ENCODE measurements around the gene MSANTD2. TPM values are rescaled to one million over a fixed set of nuclear protein-coding genes. Genes with fewer than 3 reads are reported as not detected.

The MSANTD2 gene
- polyA plus RNA-seq, 12 donors: 11.1 to 32.5 (median 16.0) TPM; not detected in 1

DNA sequence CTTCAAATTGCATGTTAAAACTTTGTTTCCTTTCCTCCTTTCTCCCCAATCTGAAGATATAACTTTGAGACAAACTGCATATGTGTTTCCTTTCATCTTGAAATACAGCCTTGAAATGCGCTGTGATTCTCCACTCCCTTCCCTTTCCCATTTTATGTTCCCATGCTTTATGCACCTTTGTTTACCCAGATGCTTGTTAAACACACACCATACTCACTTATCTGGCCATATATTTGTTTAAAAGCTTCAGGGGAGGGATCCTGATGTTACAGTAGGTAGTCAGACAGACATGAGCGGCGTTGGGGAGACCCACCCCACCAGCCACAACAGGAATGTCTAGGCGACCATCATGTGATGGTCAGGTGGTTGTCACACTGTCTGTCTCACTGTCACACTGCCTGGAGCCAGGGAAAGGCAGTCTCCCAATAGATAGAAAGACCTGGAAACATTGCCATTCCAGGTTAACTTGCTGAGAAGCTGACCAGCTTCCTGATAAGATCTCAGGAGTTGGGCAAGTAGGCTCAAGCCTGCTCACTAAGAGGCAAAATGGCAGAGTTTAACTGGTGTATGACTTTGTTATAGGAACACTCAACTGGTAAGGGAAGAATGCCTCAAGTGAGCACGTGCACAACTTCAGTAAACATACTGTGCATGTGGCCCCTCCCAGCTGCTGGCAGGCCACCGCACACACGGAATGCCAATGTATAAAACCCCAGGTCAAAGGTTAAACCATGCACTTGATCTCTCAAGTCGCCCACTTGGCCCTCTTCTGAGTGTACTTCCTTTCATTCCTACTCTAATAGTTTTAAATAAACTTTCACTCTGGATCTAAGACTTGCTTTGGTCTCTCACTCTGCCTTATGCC is 23.5 kb upstream of the MSANTD2 start:
- no peak for DNase-seq

DNA sequence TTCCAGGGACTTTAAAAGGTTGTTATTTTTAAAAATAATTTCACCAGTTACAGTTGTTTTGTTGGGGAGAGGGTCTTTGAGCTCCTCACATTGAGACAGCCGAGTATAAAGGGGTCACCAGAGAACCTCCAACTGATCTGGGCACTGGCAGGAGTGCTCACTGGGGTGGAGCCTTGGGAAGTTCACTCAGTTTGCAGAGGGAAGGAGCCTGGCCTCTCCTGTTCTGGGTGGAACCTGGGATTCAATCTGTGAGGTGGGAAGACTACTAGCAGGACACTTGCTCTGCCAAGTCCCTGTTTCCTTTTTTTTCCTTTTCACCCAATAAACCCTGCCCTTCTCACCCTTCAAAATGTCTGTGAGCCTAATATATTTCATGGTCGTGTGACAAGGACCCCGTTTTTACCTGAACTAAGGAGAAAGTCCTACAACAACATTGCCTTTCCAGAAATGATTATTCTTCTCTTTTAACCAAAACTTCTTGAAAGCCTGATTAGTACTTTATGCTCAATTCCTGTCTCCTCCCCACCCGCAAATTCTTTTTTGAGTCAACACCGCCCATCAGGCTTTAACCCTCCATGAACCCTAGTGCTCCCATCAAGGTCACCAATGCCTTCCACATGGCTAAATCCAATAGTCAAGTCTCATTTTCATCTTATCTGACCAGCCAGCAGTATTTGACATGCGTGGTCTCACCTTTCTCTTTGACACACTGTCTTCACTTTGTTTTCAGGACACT is 22.0 kb upstream of the MSANTD2 start:
- DNase-seq: no peak

DNA sequence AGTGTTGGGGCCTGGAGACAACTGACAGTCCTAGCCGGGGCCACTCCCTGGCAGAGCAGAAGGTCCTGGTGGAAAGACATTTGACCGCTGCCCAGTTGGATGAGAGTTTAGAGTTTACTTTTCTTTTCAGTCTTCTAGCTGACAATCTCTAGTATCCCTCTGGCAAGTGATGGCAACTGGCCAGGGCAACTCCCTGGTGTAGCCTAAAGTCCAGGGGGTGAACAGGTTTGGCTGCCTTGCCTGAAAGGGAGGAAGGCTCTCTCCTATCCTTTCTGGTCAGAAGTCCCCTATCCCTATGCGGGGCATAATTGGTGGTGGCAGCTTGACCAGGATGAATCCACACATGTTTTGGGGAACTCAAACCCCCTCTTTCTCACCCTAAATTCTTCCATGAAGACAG is 16.8 kb upstream of the MSANTD2 start:
- DNase-seq: no peak

DNA sequence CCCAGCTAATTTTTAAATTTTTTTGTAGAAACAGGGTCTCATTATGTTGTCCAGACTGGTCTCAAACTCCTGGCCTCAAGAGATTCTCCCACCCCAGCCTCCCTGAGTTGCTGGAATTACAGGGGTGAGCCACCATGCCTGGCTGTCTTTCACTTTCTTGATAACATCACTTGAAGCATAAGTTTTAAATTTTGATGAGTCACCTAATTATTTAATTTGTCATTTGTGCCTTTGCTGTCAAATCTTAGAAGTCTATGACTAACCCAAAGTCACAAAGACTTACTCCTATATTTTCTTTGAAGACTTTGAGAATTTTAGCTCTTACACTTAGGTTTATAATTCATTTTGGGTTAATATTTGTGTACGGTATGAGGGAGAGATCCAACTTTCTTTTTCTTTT is 14.5 kb upstream of the MSANTD2 start:
- DNase-seq: no peak

DNA sequence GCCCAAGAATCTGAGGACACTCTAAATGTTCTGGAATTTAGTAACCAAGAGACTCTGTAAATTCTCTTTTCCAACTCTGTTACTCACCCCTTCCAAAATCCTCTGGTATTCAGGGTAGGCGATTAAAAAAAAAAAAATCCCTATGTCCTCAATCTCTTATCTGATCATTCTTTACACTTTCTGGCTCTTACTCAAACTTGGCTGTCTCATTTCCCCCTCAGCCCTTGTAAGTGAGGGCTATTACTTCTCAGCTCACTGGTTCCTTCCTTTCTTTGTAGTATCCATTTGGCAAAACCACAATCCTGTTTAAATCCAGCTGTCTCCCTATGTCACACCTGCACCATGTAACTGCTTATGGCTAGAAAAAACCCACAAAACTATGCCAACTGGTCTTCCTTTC is 12.7 kb upstream of the MSANTD2 start:
- no peak for DNase-seq

DNA sequence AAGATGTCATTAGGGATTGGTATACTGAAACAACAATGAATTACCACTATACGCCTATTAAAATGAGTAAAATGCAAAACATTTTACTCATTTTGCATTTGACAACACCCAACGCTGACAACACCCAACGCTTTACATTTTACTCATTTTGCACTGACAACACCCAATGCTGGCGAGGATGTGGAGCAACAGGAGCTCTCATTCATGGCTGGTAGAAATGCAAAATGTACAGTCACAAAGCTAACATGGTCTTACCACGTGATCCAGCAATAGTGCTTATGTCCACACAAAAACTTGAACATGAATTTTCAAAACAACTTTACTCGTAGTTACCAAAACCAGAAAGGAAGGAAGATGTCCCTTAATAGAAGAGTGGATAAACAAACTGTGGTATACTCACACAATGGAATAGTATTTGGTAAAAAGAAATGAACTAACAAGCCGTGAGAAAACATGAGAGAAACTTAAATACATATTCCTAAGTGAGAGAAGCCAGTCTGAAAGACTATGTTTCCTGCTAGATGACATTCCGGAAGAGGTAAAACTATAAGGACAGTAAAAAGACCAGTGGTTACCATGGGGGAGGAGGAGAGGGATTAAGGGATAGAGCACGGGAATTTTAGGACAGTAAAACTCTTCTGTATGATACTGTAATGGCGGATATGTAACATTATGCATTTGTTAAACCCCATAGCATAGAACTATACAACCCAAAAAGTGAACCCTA is 11.4 kb upstream of the MSANTD2 start:
- DNase-seq: no peak

DNA sequence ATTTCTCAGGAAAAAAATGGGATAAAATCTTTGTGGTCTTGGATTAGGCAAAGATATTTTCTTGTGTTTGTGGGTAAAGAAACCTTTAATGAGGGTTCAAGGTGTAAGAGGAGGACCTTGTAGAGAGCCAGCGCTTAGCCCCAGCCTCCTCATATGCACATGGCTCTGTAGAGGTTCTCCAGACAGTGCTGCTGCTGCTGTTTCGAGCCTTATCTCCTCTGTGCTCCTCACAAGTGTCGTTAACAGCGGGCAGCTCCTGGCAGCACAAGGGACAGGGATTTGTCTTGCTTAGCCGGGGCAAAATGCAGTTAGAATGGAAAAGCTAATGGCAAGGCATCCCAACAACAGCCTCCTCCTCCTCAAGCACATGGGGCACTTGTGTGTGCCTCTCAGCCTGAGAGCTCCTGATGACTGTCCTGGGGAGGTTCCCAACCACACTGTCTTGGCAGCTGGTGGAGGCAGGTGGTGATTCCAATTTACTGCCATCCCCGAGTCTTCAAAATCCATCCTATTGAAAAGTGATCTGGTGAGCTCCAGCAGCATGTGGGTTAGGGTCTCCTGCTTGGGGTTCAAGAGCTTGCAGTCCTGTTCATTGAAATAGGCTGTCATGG is 7.6 kb upstream of the MSANTD2 start:
- DNase-seq: no peak

DNA sequence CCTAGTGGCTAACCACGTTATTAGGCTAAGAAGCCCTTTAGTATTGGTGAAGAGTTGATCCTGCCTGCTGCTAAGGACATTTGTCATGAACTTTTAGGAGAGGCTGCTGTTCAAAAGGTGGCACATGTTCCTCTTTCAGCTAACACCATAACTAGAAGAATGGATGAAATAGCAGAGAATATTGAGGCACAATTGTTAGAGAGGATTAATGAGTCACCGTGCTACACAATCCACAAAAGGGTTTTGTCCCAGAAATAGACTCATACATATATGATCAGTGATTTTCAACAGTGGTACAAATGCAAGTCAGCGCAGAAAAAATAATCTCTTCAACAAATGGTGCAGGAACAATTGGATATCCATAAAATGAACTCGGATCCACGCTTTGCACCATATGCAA is 7.0 kb upstream of the MSANTD2 start:
- no peak for DNase-seq

DNA sequence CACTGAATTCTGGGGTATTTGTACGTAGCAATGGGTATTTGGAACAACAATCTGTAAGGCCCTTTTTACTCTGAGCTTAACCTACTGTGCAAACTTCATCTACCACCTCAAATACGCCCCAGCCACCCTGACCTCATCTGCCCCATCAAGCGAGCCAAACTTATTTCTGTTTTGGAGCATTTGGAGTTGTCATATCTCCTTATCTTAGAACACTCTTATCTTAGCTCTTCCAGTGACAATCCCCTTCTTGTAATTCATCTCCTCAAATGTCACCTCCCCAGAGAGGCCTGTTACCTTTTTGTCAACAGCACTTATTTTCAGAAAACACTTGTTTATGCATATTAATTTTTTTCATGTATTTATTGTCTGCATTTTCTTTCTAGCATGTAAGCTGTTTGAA is 4.7 kb upstream of the MSANTD2 start:
- DNase-seq: no peak

DNA sequence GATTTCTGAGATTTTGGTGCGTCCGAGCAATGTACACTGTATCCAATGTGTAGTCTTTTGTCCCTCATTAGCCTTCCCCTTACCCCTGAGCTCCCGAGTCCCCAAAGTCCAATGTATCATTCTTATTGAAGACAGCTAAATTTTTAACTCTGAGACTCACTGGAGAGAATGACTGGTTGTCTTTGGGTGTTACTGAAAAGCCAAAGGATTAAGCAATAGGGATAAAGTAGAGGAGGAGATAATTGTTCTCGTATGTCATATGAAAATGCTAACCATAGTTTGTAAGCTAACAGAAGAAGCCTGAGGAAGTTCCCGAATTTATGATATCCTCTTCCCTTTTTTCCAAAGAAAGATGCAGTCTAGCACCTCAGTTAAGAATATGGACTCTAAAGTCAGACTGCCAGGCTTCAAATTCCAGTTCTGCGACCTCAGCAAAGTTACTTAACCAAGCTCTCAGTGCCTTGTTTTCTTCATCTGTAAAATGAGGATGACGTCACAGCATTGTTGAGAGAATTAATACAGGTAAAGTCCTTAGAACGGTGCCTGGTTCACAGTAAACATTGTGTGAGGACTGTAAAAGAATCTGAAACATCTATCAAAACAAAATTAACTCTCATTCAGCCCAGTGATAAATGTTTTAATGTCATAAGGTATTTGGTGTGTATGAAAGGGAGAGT is 1.6 kb upstream of the MSANTD2 start:
- no peak for DNase-seq

DNA sequence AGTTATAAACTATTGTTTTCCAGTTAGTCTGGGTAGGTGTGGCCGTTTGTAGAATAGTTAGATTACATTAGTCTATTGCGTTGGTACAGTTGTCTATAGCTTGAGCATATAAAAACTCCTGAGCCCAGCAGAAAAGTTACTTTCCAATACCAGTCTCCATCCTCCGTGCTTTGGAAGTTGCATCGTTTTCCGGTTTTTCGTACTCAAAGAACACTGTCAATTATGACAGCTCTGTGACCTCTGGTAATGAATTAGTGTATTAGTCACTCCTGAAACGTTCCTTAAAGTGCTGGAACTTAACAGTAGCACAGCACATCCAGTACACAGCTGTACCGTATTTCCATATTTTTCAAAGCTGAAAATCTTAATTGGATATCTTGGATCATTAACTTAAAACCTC is 808 bp upstream of the MSANTD2 start:
- DNase-seq: peak; percentile 46

DNA sequence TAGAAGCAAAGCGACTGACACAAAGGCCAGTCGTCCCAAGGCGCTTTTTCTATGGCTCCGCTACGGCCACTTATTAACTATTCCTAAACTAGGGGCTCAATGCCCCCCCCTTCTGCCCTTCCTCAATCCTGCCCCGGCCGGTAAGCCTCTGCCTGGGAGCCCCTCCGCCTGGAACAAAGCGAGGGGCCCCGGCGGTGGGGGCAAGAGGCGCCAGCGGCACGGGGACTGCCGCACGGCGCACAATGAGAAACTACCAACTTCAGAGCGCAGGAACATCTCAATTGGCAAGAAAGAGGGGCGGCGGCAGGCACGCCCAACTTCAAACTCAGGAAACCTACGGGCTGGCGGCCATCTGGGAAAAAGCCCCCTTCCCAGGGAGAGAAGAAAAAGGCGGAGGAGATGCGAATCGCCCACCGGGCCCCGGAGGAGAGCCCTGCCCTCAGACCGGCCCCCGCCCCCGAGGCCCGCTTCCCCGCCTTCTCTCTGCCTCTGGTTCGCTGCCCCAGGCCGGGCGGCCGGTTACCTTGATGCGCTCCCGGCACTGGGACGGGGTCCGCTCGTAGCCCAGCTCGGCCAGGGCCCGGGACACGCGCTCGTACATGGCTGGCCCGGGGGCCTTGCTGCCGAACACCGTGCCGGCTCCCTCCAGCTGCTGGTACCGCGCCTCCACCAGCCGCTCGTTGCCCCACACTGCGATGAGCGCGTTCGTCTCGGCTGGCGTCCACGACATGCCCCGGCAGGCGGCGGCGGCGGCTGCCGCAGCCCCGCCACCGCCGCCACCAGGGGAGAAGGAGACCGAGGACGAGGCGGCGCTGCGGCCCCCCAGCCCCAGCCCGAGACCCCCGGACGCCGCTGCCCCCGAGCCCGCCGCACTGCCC is 619 bp downstream of the MSANTD2 start:
- DNase-seq: peak; percentile 22

DNA sequence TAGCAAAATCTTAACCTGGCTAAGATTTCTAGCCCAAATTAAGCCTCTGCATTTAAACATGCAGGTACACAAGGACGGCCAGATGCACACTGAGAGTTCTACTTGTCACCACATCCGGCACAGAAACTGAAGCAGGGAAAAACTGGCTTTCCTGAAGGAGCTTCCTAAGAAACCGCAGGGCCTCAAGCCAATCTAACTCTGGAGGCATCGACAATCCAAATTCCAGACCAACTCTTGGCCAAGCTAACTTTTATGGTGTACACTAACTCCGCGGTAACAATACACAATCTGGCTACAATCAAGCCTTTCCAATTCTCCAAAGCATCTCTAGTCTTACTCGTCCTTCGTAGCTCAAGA is 1.2 kb downstream of the MSANTD2 start:
- peak; percentile 20 for DNase-seq

DNA sequence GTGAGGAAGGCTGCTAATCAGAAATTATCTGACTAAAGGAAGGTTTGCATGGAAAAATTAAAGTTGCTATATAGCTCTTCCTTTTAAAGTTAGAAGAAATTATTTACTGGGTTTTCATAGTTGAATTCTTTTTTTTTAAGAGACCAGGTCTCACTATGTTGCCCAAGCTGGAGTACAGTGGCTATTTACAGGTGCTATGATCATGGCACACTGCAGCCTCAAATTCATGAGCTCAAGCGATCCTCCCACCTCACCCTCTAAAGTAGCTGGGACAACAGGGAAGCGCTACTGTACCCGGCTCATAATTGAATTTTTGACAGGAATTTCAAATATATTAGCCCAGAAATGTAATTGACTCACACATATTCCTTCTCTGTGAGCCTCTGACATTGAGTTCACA is 3.9 kb downstream of the MSANTD2 start:
- DNase-seq: no peak

DNA sequence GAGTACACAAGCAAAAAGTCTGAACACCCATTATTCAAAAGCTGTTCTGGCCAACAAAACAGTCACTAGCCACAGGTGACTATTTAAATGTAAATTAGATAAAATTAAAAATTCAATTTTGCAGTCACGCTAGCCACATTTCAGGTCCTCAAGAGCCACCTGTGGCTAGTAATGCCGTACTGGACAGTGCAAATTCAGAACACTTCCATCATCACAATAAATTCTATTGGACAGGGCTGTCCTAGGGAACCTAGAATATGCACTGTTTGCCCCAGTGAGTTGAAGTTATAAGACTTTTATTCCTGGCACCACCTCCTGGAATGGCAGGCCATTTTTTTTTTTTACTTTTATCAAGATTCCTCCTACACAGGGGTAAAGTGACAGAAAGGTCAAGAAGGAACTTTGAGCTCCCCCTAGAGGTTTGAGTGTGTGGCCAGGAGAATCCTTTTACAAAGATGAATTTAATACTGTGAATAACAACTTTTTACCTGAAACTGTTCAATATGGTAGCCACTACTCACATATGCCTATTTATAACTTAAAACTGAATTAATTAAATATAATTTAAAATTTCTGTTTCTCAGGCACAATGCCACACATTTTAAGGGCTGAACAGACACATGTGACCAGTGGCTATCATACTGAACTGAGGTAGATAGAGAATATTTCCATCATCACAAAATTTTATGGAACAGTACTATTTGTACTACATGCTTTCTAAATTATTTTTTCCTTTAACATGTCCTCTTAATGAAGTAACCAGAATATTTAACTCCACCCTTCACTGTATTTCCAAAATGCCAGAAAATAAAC is 6.5 kb downstream of the MSANTD2 start:
- DNase-seq: peak; percentile 7

DNA sequence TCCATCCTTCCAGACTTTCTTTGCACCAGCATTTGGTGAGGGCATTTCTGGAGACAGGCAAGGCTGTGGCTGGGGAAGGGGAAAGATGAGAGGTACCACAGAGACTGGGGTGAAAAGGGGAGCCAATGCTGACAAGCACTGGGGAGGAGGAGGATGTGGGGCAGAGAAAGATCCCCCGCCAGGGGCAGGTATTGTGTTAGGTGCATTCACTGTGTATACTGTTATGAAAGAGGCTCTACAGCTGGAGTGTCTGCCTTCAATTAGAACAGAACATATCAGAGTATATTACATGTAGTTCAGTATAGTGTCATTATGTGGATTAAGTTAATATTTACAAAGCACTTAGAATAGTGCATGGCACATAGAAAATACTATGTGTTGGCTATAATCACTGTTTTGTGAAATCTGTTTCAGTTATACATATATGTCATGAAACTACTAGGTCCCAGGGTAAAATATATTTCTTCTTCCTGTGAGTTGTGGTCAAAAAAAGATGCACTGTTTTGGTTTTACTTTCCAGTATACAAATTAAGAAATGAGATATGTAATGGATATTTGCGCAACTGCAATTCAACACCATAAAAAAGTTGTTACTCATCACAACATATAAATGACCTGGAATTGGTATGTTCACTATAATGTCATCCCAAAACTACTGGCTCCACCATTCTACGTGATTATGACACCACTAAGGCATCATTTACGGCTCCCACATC is 8.4 kb downstream of the MSANTD2 start:
- DNase-seq: no peak

DNA sequence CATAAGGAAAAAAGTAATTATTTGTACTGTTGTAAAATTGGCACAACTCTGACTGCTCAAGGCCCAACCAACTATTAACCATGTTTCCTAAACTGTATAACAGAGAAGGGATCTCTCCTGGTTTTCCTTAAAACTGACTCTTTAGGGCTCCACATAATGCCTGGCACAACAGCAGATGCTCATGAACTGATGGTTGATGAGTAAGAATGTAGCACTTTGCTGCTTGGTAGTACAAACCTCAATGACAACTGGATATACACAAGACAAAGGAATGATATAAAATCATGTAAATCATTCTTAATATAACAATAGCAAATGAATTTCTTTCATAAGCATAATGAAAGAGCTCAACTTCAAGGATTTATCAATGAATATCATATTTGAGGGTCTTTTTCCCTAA is 11.7 kb downstream of the MSANTD2 start:
- DNase-seq: no peak

DNA sequence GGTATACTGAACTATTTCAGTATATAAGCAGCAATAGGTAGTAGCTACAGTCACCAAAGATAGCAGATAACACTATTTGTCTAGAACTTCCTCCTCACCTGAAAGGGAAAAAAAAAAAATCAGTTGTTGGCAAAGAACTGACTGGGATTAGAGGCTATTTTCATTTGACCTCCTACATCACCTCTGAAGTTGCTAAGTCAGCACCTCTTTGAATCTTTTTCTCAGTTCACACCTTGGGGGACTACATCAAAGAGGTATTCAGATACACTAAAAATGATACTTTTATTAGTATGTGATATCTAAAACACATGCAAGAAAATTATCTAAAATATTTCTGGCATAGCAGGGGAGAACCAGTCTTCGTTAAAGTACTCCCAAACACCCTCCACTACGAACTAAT is 16.2 kb downstream of the MSANTD2 start:
- no peak for DNase-seq

DNA sequence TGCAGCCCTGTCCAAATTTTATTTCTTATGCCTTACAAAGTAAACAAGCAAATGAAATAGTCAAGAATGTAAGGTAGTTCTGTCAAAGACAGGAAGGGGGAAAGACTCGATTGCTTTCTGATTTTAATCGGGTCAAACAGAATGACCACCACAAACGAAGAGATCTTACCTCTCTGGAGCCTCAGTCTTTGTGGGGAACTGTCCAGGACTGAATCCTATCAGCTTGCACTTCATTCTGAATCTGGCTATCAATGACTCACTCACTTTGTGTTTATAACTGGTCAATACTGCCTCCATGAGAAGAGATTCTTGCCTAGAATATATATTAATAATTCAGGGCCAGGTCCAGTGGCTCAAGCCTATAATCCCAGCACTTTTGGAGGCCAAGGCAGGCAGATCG is 17.2 kb downstream of the MSANTD2 start:
- no peak for DNase-seq
